Vagina (tissue), 2 donors: ENCODE results near the gene IFT80. TPM values are rescaled to one million over a fixed set of nuclear protein-coding genes. Genes with fewer than 3 reads are reported as not detected.

ENCODE experiments used
- DNase-seq, 2 donors: peaks; one replicate each; pipeline ENCODE4 v3.0.0-alpha.2; 2017; ENCODE audit errors: extremely low spot score in 2 of 2
- H3K27ac ChIP-seq: fragments of 200-600 bp; sonication (generic); one replicate; pipeline ENCODE4 v1.5.1; 2019
- H3K27me3 ChIP-seq: fragments of 200-600 bp; sonication (generic); one replicate; pipeline ENCODE4 v1.5.1; 2019
- H3K36me3 ChIP-seq, 2 donors: fragments of 200-600 bp; sonication (generic); one replicate each; pipeline ENCODE4 v1.5.1; 2017 to 2019
- H3K4me1 ChIP-seq: fragments of 200-600 bp; sonication (generic); one replicate; pipeline ENCODE4 v1.5.1; 2019
- H3K4me3 ChIP-seq, 2 donors: fragments of 200-600 bp; sonication (generic); 1 replicate in 1 of 2; 2 replicates in 1 of 2; pipeline ENCODE4 v1.5.1; 2016 to 2019
- H3K9me3 ChIP-seq: fragments of 200-600 bp; sonication (generic); one replicate; pipeline ENCODE4 v1.5.1; 2019
- CTCF ChIP-seq, 3 experiments: fragments of 450-650 bp in 2 of 3; fragments of 200-600 bp in 1 of 3; sonication (generic) in 1 of 3; IDR thresholded peaks; one replicate each; pipeline ENCODE4 v1.5.1; 2017 to 2019; ENCODE audit warnings: antibody characterized with exemption in 3 of 3, mild to moderate bottlenecking in 2 of 3, moderate library complexity in 2 of 3
- POLR2A ChIP-seq, 2 donors: fragments of 450-650 bp; IDR thresholded peaks; one replicate each; pipeline ENCODE4 v1.6.1; 2017; ENCODE audit warnings: antibody characterized with exemption in 2 of 2, mild to moderate bottlenecking in 2 of 2, moderate library complexity in 2 of 2
- POLR2AphosphoS5 ChIP-seq, 2 donors: sonication (generic); formaldehyde crosslinking; IDR thresholded peaks; one replicate each; pipeline ENCODE4 v1.9.0; 2017; ENCODE audit warnings: antibody characterized with exemption in 2 of 2, mild to moderate bottlenecking in 2 of 2, low read depth in 1 of 2; ENCODE audit not compliant: insufficient read depth in 1 of 2
- intact Hi-C: fragments of 100-400 bp; cut with DNase I; formaldehyde crosslinking; loops from one replicate; pipeline ENCODE4 v1.15.1; 2023
- total RNA-seq: library from RNA; depleted of rRNA; stranded (reverse); fragments of >200 nt; gene quantifications from one replicate; pipeline ENCODE4 v1.2.3, GENCODE V29; 2016

IFT80 gene
- total RNA-seq, 1 donor from 2014 or later = 8.3 TPM

GRCh38 chr3:160226026-160226907, 172.8 kb downstream of the IFT80 start:
- Histone ChIP-seq H3K27ac (no peak overlapping the region), H3K9me3 (no peaks in the 10 kb centered on the region), H3K27me3 (no peaks in the 10 kb centered on the region), H3K4me3 (peak overlapping the region; percentile 42 to 59), H3K36me3 (no peaks in the 10 kb centered on the region), H3K4me1 (peaks cover 23% of the 10 kb centered on the region)
- intact Hi-C loops = no loop called here
- TF ChIP-seq CTCF (IDR thresholded peaks at IDR 0.05) = no peak
- no peak for DNase-seq

GRCh38 chr3:160225176-160226025, 173.6 kb downstream of the IFT80 start, which contains the start of gene C3orf80:
C3orf80 (plus strand) TSS chr3:160225422; CDS start chr3:160225636, 214 bp downstream.
- no peak for TF ChIP-seq POLR2AphosphoS5 (IDR thresholded peaks at IDR 0.05; ENCODE audit: insufficient read depth in 1 of 2, low read depth in 1 of 2)
- TF ChIP-seq CTCF (IDR thresholded peaks at IDR 0.05) = no peak
- TF ChIP-seq POLR2A (IDR thresholded peaks at IDR 0.05) = no peak
- Histone ChIP-seq H3K36me3 (no peaks in the 10 kb centered on the region), H3K4me1 (peaks cover 30% of the 10 kb centered on the region), H3K9me3 (no peaks in the 10 kb centered on the region), H3K27me3 (no peaks in the 10 kb centered on the region), H3K4me3 (peak within 1 kb of the TSS; percentile 42 to 59), H3K27ac (no peak within 1 kb of the TSS)
- intact Hi-C loops = loop anchor here (2.0 kb wide), 1 partner anchor 57 kb away; no protein-coding TSS in a partner anchor
- no peak for DNase-seq

- Histone ChIP-seq H3K27ac (no peak overlapping the region), H3K4me3 (peak overlapping the region; percentile 42 to 59), H3K36me3 (no peaks in the 10 kb centered on the region), H3K27me3 (no peaks in the 10 kb centered on the region), H3K9me3 (no peaks in the 10 kb centered on the region), H3K4me1 (peaks cover 30% of the 10 kb centered on the region)
- TF ChIP-seq POLR2A (IDR thresholded peaks at IDR 0.05) = no peak
- no peak for TF ChIP-seq CTCF (IDR thresholded peaks at IDR 0.05)
- TF ChIP-seq POLR2AphosphoS5 (IDR thresholded peaks at IDR 0.05; ENCODE audit: insufficient read depth in 1 of 2, low read depth in 1 of 2) = no peak
- no peak for DNase-seq
- intact Hi-C loops = loop anchor here (2.0 kb wide), 1 partner anchor 56 kb away; no protein-coding TSS in a partner anchor
Measured at GRCh38 chr3:160224811-160225175, 174.2 kb downstream of the IFT80 start.

GRCh38 chr3:160224256-160224655, 174.8 kb downstream of the IFT80 start:
- H3K4me1 ChIP-seq = peaks cover 30% of the 10 kb centered on the region
- no peaks in the 10 kb centered on the region for H3K27me3 ChIP-seq
- H3K4me3 ChIP-seq = no peak overlapping the region
- no peaks in the 10 kb centered on the region for H3K36me3 ChIP-seq
- no peak overlapping the region for H3K27ac ChIP-seq
- no peaks in the 10 kb centered on the region for H3K9me3 ChIP-seq
- TF ChIP-seq CTCF (IDR thresholded peaks at IDR 0.05) (no peak), POLR2A (IDR thresholded peaks at IDR 0.05) (no peak), POLR2AphosphoS5 (IDR thresholded peaks at IDR 0.05; ENCODE audit: insufficient read depth in 1 of 2, low read depth in 1 of 2) (no peak)
- no peak for DNase-seq
- intact Hi-C loops = loop anchor here (2.0 kb wide), 1 partner anchor 55 kb away; no protein-coding TSS in a partner anchor
